Activated CD4-positive, alpha-beta T cell treated with anti-CD3 and anti-CD28 coated beads, Interleukin-2, amount 50 U/mL, for 4 hours (primary cell): ENCODE results near the gene HEATR5A.
"Not testable (repeated sequence)": the region's sequence is repeated elsewhere in the genome, so short reads cannot be mapped to it uniquely, and the experiment has no call there.

Experiments
- DNase-seq, 2 experiments: peaks; one replicate each; pipeline ENCODE4 v3.0.0-alpha.2; 2020

HEATR5A gene

DNA sequence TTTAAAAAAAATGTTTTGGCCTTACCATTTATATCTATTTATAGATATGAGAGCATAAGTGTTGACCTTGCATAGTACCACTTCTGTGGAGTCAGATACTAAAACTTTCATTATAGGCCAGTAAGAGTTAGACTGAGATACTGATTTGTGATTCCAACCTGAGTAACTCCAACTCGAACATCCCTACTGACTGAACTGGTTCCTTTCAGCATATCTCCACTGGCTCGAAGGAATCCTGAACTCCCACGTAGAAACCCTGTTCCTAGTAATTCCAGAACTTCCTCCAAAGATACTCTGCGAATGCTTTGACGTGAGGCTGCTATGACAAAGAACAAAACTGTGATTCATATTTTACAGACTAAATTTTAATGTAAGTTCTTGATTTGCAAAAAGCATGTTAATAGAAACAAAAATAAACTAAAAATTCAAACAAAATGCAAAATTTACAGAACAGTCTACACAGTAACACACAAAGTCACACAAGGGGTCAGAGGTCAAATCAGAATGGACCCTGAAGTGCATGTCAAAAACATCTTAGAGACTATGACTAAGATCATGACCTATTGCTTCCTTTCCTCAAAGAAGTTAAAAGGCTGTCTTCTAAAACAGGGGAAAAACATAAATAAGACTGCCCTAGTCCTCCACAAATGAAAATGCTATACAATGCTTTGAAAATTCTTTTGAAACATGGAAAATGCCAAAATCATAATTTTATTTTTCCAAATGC, 31.5 kb downstream of the HEATR5A start:
- DNase-seq, result no peak

DNA sequence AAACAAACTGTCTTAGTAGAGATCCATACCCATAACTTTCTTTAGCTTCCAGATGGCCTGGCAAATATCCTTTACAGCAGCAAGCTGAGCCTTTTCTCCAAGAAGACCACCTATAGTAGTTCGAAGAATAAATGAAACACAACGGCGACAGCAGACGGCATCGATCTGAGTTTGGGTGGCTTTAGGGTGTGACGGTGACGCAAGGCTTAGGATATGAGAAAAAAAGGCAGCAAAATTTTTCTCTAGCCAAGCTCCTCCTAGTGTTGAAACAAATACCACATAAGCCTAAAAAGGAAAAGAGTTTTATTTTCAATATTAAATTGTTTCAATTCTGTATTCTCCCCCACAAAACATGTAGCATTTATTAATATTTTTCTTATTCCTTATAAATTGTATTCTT, 33.3 kb downstream of the HEATR5A start:
- no peak for DNase-seq

- no peak for DNase-seq
Measured at GRCh38 chr14:31386271-31386670, 34.1 kb downstream of the HEATR5A start.

- DNase-seq, result no peak
Measured at GRCh38 chr14:31382221-31382620, 38.1 kb downstream of the HEATR5A start.

DNA sequence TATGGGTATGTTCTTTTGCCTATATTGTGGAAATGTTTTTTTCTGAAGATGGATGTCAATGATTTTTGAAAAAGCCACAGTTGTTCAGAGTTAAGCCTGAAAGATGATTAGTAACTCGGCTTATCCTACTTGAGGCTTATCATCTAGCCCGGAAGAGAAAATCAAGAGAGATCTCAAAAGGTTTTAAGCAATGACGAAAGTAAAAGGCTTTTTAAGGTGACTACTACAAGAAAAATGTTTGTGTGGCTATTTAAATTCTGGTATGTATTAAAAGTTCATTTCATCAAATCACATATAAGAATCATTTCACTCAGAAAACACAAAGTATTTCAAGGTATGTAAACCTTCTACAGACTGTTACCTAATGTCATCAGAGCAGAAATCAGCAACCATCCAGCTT, 40.2 kb downstream of the HEATR5A start:
- no peak for DNase-seq

- not testable (repeated sequence) for DNase-seq
Measured at GRCh38 chr14:31379125-31379947, 41.0 kb downstream of the HEATR5A start.

DNA sequence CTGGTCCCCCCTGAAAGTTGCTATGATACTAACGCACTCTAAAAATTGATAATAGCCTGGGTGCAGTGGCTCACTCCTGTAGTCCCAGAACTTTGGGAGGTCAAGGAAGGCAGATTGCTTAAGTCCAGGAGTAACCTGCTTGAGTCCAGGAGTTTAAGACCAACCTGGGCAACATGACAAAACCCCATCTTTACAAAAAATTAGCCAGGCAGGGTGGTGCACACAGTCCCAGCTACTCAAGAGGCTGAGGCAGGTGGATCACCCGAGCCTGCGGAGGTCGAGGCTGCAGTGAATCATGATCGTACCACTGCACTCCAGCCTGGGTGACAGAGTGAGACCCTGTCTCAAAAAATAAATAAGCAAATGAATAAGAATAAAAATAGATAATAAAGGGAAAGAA, 42.9 kb downstream of the HEATR5A start:
- DNase-seq, result no peak

DNA sequence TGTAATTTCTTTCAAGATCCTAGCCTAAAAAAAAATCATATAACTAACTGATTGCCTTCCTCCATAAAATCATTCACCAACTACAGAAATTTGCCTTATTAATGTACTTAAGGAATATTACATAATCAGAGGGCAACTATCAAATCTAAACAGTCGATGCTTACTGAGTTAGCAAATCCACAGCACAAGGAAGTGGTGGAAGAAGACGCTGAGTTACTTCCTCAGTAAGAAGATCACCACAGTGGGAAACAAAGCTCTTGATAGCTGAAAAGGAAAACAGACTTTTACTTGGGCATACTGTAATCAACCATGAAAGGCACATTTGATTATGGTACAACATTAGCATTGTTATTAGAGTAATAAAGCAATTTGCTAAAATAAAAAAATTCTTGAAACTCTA, 48.7 kb downstream of the HEATR5A start:
- no peak for DNase-seq

DNA sequence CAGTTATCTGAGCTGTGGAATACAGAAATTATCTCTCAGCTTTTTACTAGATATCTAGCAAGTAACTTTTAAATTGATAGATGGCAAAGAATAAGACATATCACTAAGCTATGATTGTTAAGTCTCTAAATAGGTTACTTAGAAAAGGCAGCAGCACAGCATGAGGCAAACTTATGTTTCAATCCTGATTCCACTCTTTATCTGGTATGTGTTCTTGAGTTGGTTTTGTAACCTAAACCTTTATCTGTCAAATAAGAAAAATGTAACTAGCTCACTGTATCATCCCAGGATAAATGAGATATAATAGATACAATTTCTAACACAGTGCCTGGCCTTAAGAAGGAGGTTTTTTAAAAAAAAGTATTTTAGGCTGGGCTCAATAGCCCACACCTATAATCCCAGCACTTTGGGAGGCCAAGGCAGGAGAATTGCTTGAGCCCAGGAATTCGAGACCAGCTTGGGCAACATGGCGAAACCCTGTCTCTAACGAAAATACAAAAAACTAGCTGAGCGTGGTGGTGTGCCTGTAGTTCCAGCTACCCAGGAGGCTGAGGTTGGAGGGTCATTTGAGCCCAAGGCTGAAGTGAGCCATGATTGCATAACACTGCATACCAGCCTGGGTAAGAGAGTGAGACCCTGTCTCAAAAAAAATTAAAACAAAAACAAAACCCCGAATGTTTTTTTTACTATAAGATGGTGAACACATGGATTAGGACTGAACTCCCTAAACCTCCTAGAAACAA, 56.8 kb downstream of the HEATR5A start:
- no peak for DNase-seq

- DNase-seq, result no peak
Measured at GRCh38 chr14:31362746-31363145, 57.6 kb downstream of the HEATR5A start.

DNA sequence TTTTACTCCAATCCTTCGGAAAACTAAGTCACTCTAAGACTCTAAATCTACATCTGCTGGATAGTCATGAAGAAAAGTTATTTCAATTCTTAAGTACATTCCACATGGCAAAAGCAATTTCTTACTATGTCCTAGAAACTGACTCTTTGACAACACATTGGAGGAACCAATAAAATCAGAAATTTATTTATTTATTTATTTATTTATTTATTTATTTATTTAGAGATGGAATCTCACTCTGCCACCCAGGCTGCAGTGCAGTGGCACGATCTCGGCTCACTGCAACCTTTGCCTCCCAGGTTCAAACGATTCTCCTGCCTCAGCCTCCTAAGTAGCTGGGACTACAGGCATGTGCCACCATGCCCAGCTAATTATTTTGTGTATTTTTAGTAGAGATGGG, 58.6 kb downstream of the HEATR5A start:
- DNase-seq, result not testable (repeated sequence)

DNA sequence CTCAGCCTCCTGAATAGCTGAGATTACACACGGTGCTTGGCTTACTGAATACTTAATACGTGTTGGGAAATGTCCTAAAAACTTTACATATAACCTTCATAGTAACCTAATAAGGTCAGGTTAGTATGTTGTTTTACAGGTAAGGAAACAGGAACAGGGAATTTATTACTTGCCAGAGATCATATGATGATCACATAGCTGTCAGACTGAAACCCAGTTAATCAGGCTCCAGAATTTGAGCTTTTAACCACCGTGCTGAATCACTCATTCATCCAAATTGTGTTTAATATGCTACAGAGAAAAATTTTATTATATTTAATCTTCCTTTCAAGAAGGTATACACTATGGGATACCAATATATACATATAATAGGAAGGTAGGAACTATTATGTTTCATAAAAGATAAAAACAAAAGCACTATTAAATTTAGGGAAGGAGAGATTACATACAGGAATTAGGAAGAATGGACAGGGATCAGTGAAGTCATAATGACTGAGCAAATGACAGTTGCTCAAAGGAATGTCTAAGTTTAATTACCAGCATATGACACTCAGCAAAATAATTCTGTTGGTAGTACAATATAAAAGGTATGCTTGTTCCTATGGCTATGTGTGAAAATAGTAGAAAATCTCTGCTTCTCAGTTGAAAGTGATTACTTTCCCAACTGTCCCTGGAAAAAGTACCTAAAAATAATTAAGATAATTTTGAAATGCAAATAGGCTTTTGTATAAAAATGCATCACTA, 59.3 kb downstream of the HEATR5A start:
- DNase-seq, result no peak

- no peak for DNase-seq
Measured at GRCh38 chr14:31357279-31357678, 63.1 kb downstream of the HEATR5A start.

- no peak for DNase-seq
Measured at GRCh38 chr14:31346097-31346496, 74.3 kb downstream of the HEATR5A start.

GRCh38 chr14:31341280-31341679, 79.1 kb downstream of the HEATR5A start:
- no peak for DNase-seq

DNA sequence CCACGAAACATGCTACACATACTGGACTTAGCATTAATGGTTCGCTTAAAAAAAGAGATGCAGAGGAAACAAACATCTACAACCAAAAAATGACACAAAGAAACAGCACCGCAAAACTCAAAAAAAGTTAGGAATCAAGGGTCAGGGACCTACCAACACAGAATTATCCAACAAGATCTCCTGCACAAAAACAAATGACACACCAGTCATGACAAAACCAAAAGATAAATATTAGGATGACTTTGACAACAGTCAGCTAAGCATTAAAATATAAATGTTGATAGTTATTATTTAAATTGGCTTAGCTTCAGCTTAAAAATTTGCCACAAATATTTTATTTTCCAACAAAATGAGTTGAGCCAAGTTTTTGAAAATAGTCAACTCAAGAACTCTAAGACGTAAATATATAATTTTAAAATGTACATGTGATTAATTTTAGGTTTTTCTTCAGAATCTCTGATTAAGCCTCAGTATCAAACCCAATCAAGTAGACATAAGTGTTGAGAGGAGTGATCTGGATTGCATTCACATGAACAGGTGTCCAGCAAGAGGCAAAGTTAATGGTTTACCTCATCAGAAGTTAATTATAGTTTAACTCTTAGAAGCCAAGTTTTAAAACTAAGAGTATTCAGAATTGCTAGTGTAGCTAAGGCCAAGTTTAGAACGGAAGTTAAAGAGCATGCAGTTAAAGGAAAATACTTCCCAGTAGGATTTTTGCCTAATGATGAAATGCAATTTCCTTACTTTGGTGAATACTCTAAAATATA, 79.9 kb downstream of the HEATR5A start:
- no peak for DNase-seq

GRCh38 chr14:31339743-31340142, 80.6 kb downstream of the HEATR5A start:
- DNase-seq, result no peak

- DNase-seq, result no peak
Measured at GRCh38 chr14:31337331-31337730, 83.0 kb downstream of the HEATR5A start.

DNA sequence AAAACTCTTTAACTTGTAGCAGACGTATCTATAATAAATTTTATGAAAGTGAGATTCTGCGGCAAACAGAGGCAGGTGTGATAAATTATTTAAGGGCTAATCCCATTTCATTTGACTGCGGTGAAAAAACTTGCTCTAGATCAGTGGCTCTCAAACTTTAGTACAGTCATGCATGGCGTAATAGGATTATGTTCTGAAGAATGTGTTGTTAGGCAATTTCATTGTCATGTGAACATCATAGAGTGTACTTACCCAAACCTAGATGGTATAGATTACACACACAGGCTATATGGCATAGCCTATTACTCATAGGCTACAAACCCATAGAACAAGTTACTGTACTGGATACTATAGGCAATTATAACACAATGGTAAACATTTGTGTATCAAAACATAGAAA, 83.7 kb downstream of the HEATR5A start:
- DNase-seq, result no peak

GRCh38 chr14:31331395-31331794, 89.0 kb downstream of the HEATR5A start:
- not testable (repeated sequence) for DNase-seq

DNA sequence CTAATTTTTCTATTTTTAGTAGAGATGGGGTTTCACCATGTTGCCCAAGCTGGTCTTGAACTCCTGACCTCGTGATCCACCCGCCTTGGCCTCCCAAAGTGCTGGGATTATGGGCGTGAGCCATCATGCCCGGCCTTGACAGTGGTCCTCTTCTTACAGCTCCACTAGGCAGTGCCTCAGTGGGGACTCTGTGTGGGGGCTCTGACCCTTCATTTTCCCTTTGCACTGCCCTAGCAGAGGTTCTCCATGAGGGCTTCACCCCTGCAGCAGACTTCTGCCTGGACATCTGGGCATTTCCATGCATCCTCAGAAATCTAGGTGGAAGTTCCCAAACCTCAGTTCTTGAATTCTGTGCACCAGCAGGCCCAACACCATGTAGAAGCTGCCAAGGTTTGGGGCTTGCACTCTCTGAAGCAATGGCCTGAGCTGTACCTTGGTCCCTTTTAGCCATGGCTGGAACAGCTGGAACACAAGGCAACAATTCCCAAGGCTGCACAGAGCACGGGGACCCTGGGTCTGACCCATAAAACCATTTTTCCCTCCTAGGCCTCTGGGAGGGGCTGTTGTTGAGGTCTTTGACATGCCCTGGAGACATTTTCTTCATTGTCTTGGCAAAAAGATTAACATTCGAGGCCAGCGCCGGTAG, 90.4 kb downstream of the HEATR5A start:
- DNase-seq, result not testable (repeated sequence)

DNA sequence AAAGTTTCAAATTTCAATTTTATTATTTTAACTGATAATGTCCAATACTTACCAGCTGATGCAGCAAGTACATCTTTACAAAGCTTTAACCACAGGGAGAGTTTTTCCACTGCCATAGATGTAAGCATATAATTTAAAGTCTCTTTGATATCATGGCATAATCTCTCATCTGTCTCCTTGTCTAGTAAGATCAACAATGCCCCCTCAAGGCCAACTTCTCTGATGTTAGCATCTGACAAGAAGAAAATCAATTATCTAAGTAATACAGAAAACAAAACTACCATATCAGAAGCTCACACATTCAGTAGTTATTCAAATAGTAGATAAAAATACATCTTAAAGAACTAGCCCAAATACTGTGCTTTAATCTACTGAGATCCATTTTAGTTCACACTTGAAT, 94.2 kb downstream of the HEATR5A start:
- DNase-seq, result no peak
